NCI-H2107 treated with DMSO at 0.1 percent for 48 hours (cell line): ENCODE results near the gene GABPB2.
A peak's percentile ranks its signal among the peaks of the same experiment; 100 is the strongest.

Experiments used
- DNase-seq: peaks from one replicate; lab custom pipeline; 2025; ENCODE audit not compliant: unreplicated experiment; lab: John Stamatoyannopoulos, UW

GABPB2 gene

DNA sequence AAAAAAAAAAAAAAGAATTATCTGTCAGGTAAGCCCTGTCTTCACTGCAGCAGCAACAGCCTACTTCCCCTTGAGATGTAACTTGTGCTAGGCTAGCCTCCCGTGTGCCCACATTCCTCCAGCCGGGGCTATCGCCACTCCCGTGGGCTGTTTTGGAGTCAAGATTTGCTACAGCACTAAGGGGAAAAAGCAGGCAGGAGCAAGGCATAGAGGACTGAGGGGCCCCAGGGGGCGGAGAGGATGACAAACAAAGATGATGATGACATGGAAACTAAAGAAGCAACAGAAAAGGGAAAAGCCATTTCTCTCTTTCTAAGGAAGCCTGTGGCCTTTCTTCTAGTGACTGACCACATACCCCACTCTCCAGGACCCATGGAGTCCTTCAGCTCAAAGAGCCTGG is 87.8 kb downstream of the GABPB2 start:
- no peak for DNase-seq

DNA sequence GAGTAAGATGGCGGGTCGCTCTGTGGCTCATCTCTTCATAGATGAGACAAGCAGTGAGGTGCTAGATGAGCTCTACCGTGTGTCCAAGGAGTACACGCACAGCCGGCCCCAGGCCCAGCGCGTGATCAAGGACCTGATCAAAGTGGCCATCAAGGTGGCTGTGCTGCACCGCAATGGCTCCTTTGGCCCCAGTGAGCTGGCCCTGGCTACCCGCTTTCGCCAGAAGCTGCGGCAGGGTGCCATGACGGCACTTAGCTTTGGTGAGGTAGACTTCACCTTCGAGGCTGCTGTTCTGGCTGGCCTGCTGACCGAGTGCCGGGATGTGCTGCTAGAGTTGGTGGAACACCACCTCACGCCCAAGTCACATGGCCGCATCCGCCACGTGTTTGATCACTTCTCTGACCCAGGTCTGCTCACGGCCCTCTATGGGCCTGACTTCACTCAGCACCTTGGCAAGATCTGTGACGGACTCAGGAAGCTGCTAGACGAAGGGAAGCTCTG is 88.2 kb downstream of the GABPB2 start:
- DNase-seq = no peak

DNA sequence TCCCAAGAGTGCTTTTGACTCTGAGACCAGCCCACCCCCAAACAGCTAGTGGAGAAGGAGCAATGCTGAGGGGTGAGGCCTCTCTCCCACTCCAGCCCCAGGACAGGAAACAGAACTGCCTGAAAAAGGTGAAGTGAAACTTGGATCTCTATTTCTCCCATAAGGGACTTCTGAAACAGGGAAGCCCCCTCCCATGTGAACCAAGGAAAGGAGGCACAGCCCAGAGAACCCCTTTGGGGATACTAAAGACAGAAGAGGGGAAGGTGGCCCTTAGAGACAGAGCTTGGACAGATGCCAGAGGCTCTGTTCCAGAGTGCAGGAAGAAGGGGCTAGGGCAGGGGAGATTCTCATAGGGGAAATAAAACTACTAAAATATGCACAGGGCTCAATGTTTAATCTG is 88.8 kb downstream of the GABPB2 start:
- no peak for DNase-seq

DNA sequence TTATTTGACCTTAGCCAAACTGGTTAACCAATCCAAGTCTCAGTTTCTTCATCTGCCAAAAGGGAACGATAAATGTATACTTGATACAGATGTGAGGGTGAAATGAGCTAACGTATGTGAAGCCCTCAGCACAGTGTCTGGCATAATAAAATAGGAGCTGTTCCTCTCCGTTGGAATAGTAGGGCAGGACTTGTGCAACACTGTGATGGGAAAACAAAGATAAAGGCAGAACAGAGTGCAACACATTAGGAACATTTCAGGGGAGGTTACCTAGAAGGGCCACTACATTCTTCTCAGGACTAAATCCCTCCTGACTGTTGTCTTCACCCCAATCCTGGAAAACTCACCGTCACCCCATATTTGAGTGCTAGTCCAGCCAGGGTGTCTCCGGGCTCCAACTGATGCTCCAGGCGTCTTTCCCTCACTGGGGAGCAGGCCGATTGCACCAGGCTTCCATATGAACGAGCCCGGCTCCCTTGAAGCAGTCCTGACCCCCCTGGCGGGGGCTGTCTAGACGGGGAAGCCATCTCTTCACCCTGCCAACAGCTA is 94.2 kb downstream of the GABPB2 start:
- no peak for DNase-seq

DNA sequence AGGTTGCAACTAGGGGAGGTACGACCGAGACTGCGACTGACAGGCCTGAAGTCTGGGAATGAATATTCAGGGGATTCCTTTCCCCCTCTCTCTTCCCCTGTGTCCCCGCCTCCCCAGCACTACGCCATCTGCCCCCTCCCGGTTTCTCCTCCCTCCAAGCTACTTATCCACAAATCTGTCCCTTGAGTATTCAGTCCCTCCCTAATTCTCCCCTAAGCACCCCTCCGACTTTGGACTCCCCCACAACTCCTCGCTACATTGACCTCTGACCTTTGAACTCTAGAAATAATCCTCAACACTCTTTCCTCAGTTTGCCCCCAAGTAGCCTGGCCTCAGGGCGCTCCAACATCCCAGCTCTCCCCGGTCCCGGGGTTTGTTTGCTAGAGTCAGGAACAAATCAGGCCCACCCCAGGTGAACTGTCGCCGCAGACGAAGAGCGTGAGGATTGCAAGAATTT is 94.7 kb downstream of the GABPB2 start:
- DNase-seq = peak; percentile 72

DNA sequence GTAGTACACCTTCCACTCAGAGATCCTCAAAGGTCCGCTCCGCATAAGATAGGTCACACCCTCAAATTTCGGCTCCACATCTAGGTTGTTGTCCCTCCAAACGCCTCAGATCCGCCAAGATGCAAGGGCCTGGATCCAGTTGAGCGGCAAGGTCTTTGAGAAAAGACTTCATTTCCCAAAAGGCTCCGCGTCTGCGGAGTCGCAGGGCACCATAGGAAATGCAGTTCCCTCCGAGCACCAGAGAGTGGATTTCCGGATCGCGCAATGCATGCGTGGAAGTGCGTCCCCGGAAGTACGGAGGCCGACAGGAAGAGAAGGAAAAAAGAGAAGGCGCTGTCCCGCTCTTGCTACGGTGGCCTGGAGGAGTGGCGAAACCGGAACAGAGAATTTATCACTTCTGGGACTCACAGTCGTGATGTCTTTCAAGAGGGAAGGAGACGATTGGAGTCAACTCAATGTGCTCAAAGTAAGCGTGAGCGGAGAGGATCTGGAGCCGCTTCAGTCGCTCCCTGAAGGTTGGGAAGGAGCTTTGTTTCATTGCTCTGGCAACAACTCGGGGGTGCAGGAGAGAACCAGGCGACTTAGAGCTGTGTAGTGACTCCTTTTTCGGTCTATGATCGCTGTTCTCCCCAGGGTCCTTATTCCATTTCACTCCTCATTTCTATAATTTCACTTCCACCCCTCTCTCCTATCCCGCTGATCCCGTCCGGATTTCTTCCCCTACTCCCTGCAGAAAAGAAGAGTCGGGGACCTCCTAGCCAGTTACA is 95.4 kb downstream of the GABPB2 start, which contains the start of the genes LYSMD1 and SCNM1:
Gene LYSMD1 (minus strand): TSS at position 165 of the 767 bp plus-strand sequence. CDS start 644 bp downstream, outside the sequence.
Gene SCNM1 (plus strand): TSS at position 407 of the 767 bp plus-strand sequence. CDS start 9 bp downstream, at position 416.
- peak; percentile 96 for DNase-seq

DNA sequence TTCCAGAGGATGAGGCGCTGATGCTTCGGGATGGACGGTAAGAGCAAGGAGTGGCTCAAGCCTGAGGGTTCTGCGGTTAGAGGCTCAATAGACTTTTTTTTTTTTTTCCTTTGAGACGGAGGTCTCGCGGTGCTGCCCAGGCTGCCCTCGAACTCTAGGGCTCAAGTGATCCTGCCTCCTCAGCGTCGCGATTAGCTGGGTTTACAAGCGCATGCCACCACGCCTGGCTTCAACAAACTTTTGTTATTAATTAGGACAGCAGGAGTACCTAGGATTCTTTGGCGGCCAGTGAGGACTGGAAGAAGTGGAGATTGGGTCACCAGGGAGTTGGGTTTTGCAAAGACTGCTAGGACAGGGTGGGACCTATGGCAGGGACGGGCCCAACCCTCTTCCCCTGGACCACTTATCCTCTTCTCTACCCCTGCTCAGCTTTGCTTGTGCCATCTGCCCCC is 96.0 kb downstream of the GABPB2 start:
- no peak for DNase-seq

DNA sequence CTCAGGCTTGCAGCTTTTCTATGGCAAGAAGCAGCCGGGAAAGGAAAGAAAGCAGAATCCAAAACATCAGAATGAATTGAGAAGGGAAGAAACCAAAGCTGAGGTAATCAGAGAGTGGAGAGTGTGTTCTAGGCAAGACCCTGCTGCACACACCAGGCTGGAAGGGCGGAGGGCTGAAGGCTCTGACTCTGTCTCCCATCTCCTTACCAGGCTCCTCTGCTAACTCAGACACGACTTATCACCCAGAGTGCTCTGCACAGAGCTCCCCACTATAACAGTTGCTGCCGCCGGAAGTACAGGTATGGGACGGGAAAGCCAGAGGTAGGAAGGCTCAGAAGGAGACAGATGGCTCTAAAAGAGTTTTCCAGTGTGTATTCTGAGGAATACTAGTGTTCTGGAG is 96.6 kb downstream of the GABPB2 start:
- no peak for DNase-seq

DNA sequence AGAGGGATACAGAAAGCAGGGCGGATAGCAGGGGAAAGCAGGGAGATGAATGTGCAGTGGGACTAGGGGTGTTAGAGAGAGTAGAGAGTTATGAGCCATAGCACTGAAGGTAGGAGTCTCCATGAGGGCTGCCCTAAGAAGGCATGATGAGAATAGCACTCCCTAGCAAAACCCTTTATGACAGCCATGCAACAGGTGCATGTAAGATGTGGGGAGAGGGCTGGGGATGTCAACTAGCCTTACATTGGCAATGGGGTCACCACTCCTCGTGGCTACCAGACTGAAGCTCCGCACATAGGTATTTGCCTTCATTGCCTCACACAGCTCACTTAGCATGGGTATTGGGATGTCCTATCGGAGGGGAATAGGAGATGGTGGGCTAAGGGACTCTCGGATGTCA is 100.6 kb downstream of the GABPB2 start:
- no peak for DNase-seq
